ENCODE data around the gene SAMD9L.

DNA sequence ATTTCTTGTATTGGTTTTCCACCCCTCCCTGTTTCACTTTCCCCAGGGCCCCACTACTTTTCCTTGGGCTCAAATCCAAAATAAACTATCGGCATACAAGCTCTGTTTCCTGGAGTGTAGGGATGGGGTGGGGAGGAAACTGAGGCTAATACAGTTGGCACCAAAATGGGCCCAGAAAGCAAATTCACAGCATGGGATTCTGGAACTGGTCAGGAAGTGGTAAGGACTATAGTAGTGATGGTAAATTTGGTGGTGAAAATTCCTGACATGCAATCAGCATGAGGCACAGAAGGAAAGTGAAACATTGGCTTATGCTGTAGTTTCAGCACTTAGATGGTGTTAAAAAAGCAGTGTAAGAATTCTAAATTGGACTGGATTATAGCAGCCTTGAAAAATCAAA, 8.7 kb upstream of the SAMD9L start:
- TF ChIP-seq EZH2 (IDR thresholded peaks at IDR 0.05; ENCODE audit: borderline replicate concordance, low read depth, low read length, poor library complexity, severe bottlenecking) = no peak
- TF ChIP-seq, protein P1, sequence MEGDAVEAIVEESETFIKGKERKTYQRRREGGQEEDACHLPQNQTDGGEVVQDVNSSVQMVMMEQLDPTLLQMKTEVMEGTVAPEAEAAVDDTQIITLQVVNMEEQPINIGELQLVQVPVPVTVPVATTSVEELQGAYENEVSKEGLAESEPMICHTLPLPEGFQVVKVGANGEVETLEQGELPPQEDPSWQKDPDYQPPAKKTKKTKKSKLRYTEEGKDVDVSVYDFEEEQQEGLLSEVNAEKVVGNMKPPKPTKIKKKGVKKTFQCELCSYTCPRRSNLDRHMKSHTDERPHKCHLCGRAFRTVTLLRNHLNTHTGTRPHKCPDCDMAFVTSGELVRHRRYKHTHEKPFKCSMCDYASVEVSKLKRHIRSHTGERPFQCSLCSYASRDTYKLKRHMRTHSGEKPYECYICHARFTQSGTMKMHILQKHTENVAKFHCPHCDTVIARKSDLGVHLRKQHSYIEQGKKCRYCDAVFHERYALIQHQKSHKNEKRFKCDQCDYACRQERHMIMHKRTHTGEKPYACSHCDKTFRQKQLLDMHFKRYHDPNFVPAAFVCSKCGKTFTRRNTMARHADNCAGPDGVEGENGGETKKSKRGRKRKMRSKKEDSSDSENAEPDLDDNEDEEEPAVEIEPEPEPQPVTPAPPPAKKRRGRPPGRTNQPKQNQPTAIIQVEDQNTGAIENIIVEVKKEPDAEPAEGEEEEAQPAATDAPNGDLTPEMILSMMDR (conservative IDR thresholded peaks at IDR 0.05; ENCODE audit: low read depth, low read length) = no peak

All from A673 (cell line).